Breast epithelium (tissue), 4 donors: ENCODE results near the gene ZNF548. TPM values are rescaled to one million over a fixed set of nuclear protein-coding genes. Genes with fewer than 3 reads are reported as not detected.

Experiments
- DNase-seq, 2 donors: peaks; one replicate each; pipeline ENCODE4 v3.0.0-alpha.2; 2019; ENCODE audit warnings: low spot score in 2 of 2
- H3K27ac ChIP-seq, 2 donors: fragments of 200-600 bp; sonication (generic) in 1 of 2; one replicate each; pipeline ENCODE4 v1.5.1; 2016 to 2019; ENCODE audit warnings: mild to moderate bottlenecking in 1 of 2
- H3K27me3 ChIP-seq, 2 donors: fragments of 200-600 bp; sonication (generic) in 1 of 2; one replicate each; pipeline versions ENCODE4 v1.5.1 to v1.6.0; 2017 to 2019; ENCODE audit warnings: control low read depth in 1 of 2, mild to moderate bottlenecking in 1 of 2
- H3K36me3 ChIP-seq: fragments of 200-600 bp; one replicate; pipeline ENCODE4 v1.5.1; 2019
- H3K4me1 ChIP-seq, 2 donors: fragments of 200-600 bp; sonication (generic); one replicate each; pipeline ENCODE4 v1.5.1; 2016 to 2019; ENCODE audit warnings: control low read depth in 1 of 2
- H3K4me3 ChIP-seq, 3 donors: fragments of 200-600 bp; sonication (generic); 1 replicate in 2 of 3; 2 replicates in 1 of 3; pipeline ENCODE4 v1.5.1; 2016 to 2019; ENCODE audit warnings: mild to moderate bottlenecking in 3 of 3, moderate library complexity in 2 of 3
- H3K9me3 ChIP-seq, 2 donors: fragments of 200-600 bp; sonication (generic) in 1 of 2; one replicate each; pipeline ENCODE4 v1.5.1; 2016 to 2019; ENCODE audit warnings: control low read depth in 1 of 2
- CTCF ChIP-seq, 3 donors: fragments of 450-650 bp; IDR thresholded peaks; one replicate each; pipeline ENCODE4 v1.5.1; 2016 to 2017; ENCODE audit warnings: antibody characterized with exemption in 3 of 3, mild to moderate bottlenecking in 3 of 3, moderate library complexity in 3 of 3
- POLR2A ChIP-seq: fragments of 450-650 bp; IDR thresholded peaks from one replicate; pipeline ENCODE4 v1.6.1; 2016; ENCODE audit warnings: antibody characterized with exemption, mild to moderate bottlenecking, moderate library complexity
- POLR2AphosphoS5 ChIP-seq, 3 donors: sonication (generic); formaldehyde crosslinking; IDR thresholded peaks; one replicate each; pipeline ENCODE4 v1.6.1; 2017; ENCODE audit warnings: antibody characterized with exemption in 3 of 3
- intact Hi-C: fragments of 100-400 bp; cut with DNase I; formaldehyde crosslinking; loops from one replicate; pipeline ENCODE4 v1.15.1; 2023; ENCODE audit warnings: low total_unique reads
- total RNA-seq, 3 donors: library from RNA; depleted of rRNA; stranded (reverse); fragments of >200 nt; gene quantifications; one replicate each; pipeline ENCODE4 v1.1.0, GENCODE V29; 2016

ZNF548 gene
- total RNA-seq, 3 donors from 2014 or later = 23.6 to 34.5 (median 31.8) TPM

DNA sequence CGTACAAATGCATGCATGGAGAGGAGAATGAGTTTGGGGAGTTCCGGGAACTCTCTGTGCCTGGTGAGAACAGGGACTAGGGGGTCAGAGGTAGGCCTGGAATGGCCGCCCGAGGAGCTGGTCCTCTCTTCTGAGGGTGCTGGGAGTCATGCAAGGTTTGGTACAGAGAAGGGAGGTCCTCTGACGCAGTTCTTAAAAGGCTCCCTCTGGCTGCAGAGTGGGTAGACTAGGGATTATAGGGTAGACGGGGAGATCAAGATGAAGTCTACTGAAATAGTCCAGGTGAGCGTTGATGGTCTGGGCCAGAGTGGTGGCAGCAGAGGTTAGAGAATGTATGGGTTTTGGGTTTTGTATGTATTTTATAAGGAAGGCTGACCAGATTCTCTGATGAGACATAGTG lies 37.8 kb upstream of the ZNF548 start:
- H3K4me1 ChIP-seq = peaks cover 0 to 7% of the 10 kb centered on the region in 2 donors
- intact Hi-C loops = no loop called here
- peak overlapping the region; percentile 65 to 86 (median 84) for H3K4me3 ChIP-seq
- TF ChIP-seq POLR2A = no peak
- no peak for DNase-seq
- peaks cover 25% of the 10 kb centered on the region for H3K36me3 ChIP-seq
- H3K9me3 ChIP-seq = peaks cover 40 to 41% of the 10 kb centered on the region in 2 donors
- H3K27ac ChIP-seq = peak overlapping the region in 1 of 2 donors; percentile 77
- no peaks in the 10 kb centered on the region for H3K27me3 ChIP-seq

DNA sequence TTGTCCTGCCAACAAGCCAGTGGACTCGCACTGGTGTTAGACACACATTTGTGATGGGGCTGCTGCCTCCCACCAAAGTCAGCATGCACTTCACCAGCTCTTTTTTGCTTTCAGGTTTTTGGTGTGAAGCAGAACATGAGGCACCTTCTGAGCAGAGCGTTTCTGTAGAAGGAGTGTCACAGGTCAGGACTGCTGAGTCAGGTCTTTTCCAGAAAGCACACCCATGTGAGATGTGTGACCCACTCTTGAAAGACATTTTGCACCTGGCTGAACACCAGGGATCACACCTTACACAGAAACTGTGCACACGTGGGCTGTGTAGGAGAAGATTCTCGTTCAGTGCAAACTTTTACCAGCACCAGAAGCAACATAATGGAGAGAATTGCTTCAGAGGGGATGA lies 33.7 kb upstream of the ZNF548 start:
- intact Hi-C loops = no loop called here
- H3K4me1 ChIP-seq = peaks cover 0 to 7% of the 10 kb centered on the region in 2 donors
- peaks cover 68 to 74% of the 10 kb centered on the region in 2 donors for H3K9me3 ChIP-seq

DNA sequence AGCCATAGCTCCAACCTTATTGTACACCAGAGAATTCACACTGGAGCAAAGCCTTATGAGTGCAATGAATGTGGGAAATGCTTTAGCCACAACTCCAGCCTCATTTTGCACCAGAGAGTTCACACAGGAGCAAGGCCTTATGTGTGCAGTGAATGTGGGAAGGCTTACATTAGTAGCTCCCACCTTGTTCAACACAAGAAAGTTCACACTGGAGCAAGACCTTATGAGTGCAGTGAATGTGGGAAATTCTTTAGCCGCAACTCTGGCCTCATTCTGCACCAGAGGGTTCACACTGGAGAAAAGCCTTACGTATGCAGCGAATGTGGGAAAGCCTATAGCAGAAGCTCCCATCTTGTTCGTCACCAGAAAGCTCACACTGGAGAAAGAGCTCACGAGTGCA lies 32.2 kb upstream of the ZNF548 start:
- no peak overlapping the region for H3K4me3 ChIP-seq
- DNase-seq = no peak
- peaks cover 74% of the 10 kb centered on the region in 2 donors for H3K9me3 ChIP-seq
- no peaks in the 10 kb centered on the region for H3K27me3 ChIP-seq
- intact Hi-C loops = no loop called here
- no peak overlapping the region for H3K27ac ChIP-seq
- H3K4me1 ChIP-seq = peaks cover 0 to under 1% of the 10 kb centered on the region in 2 donors
- peaks cover 25% of the 10 kb centered on the region for H3K36me3 ChIP-seq
- no peak for TF ChIP-seq POLR2A
- TF ChIP-seq CTCF (IDR thresholded peaks at IDR 0.05) = no peak
- TF ChIP-seq POLR2AphosphoS5 (IDR thresholded peaks at IDR 0.05) = no peak

More for the DNA sequence above, 33.7 kb upstream of the ZNF548 start:
- Histone ChIP-seq H3K36me3 (peaks cover 25% of the 10 kb centered on the region), H3K27me3 (no peaks in the 10 kb centered on the region), H3K27ac (no peak overlapping the region), H3K4me3 (peak overlapping the region in 1 of 3 donors; percentile 17)
- TF ChIP-seq CTCF (IDR thresholded peaks at IDR 0.05) (no peak), POLR2AphosphoS5 (IDR thresholded peaks at IDR 0.05) (no peak), POLR2A (no peak)
- DNase-seq = no peak

DNA sequence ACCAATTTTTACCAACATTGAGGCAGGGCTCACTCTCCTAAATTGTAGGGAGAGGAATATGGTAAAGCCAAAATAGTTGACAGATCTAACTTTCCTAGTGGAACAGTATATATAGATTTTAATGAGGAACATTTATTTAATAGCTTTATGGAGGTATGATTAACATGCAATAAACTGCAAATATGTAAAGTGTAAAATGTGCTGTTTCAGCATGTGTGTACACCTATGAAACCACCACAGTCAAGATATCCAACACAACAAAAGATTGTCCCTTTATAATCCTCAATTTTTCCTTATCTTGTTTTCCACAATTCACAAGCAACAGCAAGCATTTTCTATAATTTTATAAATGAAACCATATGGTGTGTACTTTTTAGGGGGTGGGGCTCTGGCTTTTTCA lies 30.4 kb upstream of the ZNF548 start:
- TF ChIP-seq CTCF (IDR thresholded peaks at IDR 0.05) (no peak), POLR2AphosphoS5 (IDR thresholded peaks at IDR 0.05) (no peak), POLR2A (no peak)
- no peak for DNase-seq
- Histone ChIP-seq H3K27me3 (no peaks in the 10 kb centered on the region), H3K4me3 (no peak overlapping the region), H3K4me1 (no peaks in the 10 kb centered on the region), H3K36me3 (peaks cover 23% of the 10 kb centered on the region), H3K9me3 (peaks cover 60 to 61% of the 10 kb centered on the region in 2 donors), H3K27ac (no peak overlapping the region)
- intact Hi-C loops = no loop called here

DNA sequence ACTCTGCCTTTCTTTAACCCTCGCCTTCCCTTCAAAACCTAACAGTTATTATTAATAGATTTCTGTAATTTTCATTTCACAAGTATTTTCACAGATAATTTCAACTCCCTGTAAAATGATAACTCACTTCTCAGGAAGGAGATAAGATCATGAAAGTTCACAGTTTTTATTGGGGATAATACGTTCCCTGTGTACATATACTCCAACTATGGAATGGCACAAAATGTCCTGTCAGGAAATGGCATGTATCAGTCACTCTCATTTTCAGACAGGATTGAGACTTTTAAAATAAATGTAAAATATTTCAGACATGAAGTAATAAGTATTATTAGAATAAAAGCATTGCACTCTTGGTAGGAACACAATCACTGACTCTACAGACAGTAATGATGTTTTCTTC lies 27.2 kb upstream of the ZNF548 start:
- no peak for DNase-seq
- TF ChIP-seq POLR2AphosphoS5 (IDR thresholded peaks at IDR 0.05) (no peak), CTCF (IDR thresholded peaks at IDR 0.05) (no peak), POLR2A (no peak)
- Histone ChIP-seq H3K4me1 (no peaks in the 10 kb centered on the region), H3K4me3 (peak overlapping the region; percentile 82 to 93 (median 83)), H3K9me3 (peaks cover 29 to 38% of the 10 kb centered on the region in 2 donors), H3K36me3 (no peaks in the 10 kb centered on the region), H3K27ac (peak overlapping the region; percentile 94 to 99), H3K27me3 (no peaks in the 10 kb centered on the region)
- intact Hi-C loops = no loop called here
